ENCODE results near the gene TMEM234.
"Not testable (repeated sequence)": the region's sequence is repeated elsewhere in the genome, so short reads cannot be mapped to it uniquely, and the experiment has no call there.

Gene TMEM234

GRCh38 chr1:32221980-32222755, at the start of gene TMEM234, which contains the start of gene EIF3I:
Gene TMEM234 (minus strand): TSS chr1:32222353. CDS start chr1:32222322, 31 bp downstream.
Gene EIF3I (plus strand): TSS chr1:32222407. CDS start chr1:32222442, 35 bp downstream.
- DNase-seq: peak; percentile 39 to 80

DNA sequence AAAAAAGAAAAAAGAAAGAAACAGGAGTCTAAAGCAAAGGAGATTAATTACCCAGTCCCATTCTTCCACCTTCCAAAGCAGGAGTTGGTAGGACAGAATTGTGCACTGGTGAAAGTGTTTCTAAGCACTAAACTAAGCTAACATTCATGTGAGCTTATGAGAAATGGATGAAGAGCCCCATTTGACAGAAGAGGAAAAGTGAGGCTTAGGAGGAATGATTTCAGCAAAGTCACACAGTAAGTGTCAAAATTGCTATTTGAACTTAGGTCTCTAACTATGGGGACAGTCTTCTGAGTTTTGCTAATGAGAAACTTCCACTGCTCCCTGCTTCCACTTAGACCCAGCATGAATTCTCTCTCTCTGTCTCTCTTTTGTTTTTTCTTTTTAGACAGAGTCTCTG, 47.6 kb upstream of the TMEM234 start:
- DNase-seq: no peak

DNA sequence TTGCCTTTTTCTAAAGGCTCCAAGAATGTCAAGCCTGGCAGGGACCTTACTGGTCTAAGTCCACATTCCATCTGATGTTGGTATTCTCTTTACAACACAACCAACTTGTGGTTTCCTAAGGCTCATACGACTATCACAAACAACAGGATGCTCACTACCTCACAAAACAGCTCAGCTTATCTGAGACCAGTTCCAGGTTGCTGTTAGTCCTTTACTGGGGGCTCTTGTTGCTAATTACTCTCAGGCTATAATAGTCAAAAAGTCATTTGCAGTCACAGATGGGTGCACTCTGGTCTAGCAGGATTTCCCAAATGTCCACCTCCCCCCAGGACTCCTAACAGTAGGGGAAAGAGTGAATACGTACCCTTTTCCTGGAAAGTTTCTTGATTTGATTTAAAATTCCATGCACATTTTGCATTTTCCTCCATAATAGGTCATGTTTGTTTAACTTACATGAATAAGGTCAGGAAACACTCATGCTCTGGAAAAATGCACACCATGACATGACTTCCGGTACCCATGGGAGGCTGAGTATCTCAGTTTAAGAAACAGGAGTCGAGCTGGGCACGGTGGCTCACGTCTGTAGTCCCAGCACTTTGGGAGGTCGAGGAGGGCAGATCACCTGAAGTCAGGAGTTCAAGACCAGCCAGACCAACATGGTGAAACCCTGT, 44.9 kb upstream of the TMEM234 start:
- DNase-seq: no peak

DNA sequence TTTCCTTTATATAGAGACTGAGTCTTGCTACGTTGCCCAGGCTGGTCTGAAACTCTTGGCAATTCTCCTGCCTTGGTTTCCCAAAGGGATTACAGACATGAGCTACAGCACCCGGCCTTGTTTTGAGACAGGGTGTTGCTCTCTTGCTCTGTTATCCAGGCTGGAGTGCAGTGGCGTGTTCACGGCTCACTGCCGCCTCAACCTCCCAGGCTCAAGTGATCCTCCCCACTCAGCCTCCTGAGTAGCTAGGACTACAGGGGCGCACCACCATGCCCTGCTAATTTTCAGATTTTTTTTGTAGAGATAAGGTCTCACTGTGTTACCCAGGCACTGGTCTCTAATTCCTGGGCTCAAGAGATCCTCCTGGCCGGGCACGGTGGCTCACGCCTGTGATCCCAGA, 43.7 kb upstream of the TMEM234 start:
- DNase-seq: no peak

DNA sequence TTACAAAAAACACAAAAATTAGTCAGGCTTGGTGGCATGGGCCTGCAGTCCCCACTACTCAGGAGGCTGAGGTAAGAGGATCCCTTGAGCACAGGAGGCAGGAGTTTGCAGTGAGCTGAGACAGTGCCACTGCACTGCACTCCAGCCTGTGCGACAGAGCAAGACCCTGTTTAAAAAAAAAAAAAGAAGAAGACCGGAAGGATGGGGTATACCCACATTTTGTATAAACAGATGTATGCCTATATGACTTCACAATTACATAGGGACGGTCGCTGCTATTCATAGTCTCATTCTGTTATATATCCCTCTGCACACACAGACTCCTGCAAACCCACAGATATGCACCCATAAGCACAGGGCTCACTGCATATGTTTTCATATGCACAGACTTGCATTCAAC, 41.6 kb upstream of the TMEM234 start:
- DNase-seq: no peak

GRCh38 chr1:32263236-32263593, 41.1 kb upstream of the TMEM234 start:
- not testable (repeated sequence) for DNase-seq

DNA sequence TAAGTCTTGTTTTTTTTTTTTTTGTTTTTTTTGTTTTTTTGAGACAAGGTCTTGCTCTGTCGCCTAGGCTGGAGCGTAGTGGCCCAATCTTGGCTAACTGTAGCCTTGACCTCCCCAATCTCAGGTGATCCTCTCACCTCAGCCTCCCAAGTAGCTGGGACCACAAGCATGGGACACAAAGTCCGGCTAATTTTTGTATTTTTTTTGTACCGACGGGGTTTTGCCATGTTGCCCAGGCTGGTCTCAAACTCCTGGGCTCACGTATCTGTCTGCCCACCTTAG, 35.0 kb upstream of the TMEM234 start:
- DNase-seq: no peak

DNA sequence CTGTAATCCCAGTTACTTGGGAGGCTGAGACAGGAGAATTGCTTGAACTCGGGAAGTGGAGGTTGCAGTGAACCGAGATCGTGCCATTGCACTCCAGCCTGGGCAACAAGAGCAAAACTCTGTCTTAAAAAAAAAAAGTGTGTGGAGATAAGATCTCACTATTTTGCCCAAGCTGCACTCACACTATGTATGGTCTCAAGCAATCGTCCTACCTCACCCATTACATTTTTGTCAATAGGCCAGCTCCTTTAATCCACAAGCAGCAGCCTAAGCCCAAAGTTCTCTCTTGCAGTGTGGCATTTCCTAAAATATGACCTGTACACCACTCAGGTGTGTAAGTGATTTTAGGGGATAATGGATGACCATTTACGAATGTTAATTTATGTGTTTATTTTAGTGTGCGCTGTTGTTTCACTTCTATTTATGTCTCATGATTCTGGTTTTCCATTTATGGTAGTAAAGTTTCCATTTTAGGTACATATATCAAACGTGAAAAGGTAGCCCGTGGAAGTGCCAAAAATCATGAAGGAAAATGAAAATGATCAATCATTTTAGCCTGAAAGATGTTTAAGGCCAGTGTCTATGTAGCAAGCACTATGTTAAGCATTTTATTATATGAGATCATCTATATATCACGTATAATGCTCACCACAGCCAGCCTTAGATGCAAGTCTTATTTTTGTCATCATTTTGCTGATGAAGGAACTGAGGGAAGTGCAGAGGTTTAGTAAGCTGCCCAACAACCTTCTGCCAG, 34.5 kb upstream of the TMEM234 start:
- no peak for DNase-seq

DNA sequence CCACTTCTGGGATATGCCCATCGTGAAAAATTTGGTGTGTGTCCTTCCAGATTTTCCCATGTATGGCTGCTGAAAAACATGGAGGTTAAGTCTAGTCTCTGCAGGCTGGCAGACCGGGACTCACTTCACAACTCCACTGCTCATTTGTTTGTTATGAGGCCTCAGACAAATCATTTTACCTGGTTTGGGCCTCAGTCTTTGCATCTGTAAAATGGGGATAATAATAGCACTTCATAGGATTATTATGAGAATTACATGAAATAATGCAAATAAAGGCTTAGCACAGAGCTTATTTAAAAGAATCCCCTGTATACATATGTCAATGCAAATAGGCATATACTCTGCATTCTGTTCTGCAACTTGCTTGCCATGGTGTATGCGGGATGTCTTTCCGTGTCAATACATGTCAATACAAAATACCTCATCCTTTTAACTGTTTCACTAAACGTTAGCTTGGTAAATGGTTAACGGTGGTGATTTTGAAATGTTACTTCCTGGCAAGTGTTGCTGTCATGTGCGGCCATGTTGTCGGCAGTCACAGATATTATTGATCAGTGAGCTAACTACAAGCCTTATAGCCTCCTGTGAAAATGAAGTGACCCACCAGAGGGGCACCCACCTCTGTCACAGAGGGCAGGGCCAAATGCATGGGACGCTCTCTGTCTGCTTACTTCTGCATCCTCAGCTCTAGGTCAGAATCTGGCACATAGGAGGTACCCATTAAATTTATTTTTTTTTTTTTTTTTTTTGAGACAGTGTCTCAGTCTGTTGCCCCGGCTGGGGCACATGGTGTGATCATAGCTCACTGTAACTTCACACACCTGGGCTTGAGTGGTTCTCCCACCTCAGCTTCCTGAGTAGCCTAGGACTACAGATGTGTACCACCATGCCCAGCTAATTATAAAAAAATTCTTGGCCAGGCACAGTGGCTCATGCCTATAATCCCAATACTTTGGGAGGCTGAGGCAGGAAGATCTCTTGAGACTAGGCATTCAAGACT, 33.2 kb upstream of the TMEM234 start:
- DNase-seq: no peak

- no peak for DNase-seq
Observed at GRCh38 chr1:32250893-32251716, 29.0 kb upstream of the TMEM234 start, which contains the start of gene LCK. Gene LCK (plus strand): TSS chr1:32251265. CDS start chr1:32274330, 23,065 bp downstream.

GRCh38 chr1:32249831-32250525, 27.8 kb upstream of the TMEM234 start:
- DNase-seq: no peak

GRCh38 chr1:32247983-32248889, 26.1 kb upstream of the TMEM234 start:
- no peak for DNase-seq

GRCh38 chr1:32247452-32247851, 25.3 kb upstream of the TMEM234 start:
- no peak for DNase-seq

DNA sequence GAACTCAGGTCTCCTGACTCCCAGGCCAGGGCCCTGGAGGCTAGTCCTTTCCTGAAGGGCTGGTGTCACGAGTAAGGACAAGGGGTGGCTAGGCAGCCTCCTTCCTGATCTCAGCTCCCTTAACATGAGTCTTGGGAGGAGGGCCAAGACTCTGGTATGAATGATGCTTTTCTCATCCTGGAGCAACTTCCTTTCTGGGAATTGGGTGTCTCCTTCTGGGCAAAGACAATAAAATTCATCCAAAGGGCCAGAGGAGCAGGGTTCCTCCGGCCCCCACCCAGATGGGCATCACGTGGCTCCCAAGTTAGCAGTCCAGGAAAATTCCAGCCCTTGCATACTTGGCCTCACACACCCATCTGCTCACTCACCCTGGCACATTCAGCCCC, 24.7 kb upstream of the TMEM234 start, which contains the start of gene FAM167B:
FAM167B (plus strand) TSS at position 335 of the 386 bp plus-strand sequence. CDS start 200 bp downstream, outside the sequence.
- DNase-seq: no peak

DNA sequence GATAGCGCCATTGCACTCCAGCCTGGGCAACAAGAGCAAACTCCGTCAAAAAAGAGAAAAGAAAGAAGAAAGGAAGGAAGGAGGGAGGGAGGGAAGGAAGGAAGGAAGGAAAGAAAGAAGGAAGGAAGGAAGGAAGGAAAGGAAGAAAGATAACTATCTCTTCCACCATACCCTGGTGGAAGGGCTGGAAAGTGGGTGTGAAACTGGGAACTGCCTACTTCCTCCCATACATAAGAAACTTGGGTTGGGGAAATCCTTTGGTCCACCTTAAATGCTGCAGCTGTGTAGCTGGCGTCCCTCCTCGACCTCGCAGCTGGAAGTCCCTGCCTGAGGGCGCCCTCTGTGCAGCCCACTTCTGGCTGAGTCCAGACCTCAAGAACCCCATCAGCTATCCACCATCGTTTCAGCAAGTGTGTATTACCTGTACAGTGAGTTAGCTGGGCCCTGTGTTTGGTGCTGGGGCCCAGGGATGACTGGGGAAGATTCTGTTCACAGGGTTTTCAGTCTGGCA, 20.2 kb upstream of the TMEM234 start:
- DNase-seq: peak in 1 of 2 experiments; percentile 53

GRCh38 chr1:32241001-32241763, 19.0 kb upstream of the TMEM234 start:
- peak; percentile 13 to 74 for DNase-seq

- peak; percentile 15 to 76 for DNase-seq
Observed at GRCh38 chr1:32240140-32240951, 18.2 kb upstream of the TMEM234 start.

DNA sequence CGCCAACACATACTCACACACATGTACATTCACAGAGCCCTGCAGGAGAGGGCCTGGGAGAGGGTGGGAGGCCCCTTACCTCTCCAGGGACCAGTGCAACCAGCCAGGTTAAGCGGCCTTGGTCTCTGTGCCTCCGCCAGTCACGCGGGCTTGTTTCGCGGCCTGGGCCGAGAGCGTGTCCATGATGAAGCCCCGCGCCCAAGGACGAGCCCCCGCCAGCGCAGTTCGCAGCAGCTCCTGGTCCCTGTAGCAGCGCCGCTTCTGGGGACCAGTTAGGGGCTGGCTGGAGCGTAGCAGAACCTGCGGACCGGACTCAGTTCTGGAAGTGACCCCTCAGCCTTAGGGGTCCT, 17.6 kb upstream of the TMEM234 start:
- DNase-seq: no peak
